Measurements from ENCODE around the gene S100A9. TPM values are rescaled to one million over a fixed set of nuclear protein-coding genes. Genes with fewer than 3 reads are reported as not detected.

The S100A9 gene
- total RNA-seq, 1 experiment from 2014 or later = 559 TPM

- H3K9me2 ChIP-seq (replicated peaks; ENCODE audit: low read length) = no peaks in the 10 kb centered on the region
- H3K79me2 ChIP-seq (ENCODE audit: low read length) = no peaks in the 10 kb centered on the region
- H4K20me1 ChIP-seq (ENCODE audit: low read length) = no peaks in the 10 kb centered on the region
- peaks cover 33% of the 10 kb centered on the region for H3K4me1 ChIP-seq (ENCODE audit: insufficient read depth, low read length)
- no peak overlapping the region for H3K27ac ChIP-seq (ENCODE audit: low read length)
- DNase-seq (no peak), ATAC-seq (no peak)
- no peaks in the 10 kb centered on the region for H3K36me3 ChIP-seq (ENCODE audit: low read depth, low read length)
- intact Hi-C loops (cut with micrococcal nuclease) = no loop called here
- H3F3A ChIP-seq (ENCODE audit: low read length, unreplicated experiment) = peaks cover under 1% of the 10 kb centered on the region
- no peak overlapping the region for H3K4me2 ChIP-seq (ENCODE audit: low read length)
- TF ChIP-seq EZH2phosphoT487 (IDR thresholded peaks at IDR 0.05; ENCODE audit: borderline replicate concordance, low read length) (no peak), CTCF (conservative IDR thresholded peaks at IDR 0.05; ENCODE audit: low read depth, low read length) (no peak)
- BruUV-seq (replicated peaks) = no TSS peak
- H3K4me3 ChIP-seq (ENCODE audit: low read length) = no peak overlapping the region
- H2AFZ ChIP-seq (ENCODE audit: low read length) = no peak overlapping the region
- no peaks in the 10 kb centered on the region for H3K9me3 ChIP-seq (ENCODE audit: low read length)
- H3K9ac ChIP-seq (ENCODE audit: low read length) = no peak overlapping the region
- CTCF ChIA-PET = no interaction called here
- H3K27me3 ChIP-seq (ENCODE audit: low read length) = no peaks in the 10 kb centered on the region
- POLR2A ChIA-PET (ENCODE audit: unreplicated experiment) = interaction anchor here (0.6 kb wide), 2 partner anchors 136 to 173 kb away, joined by 3 read pairs; partner anchors contain the start of gene S100A6
These were observed 4.6 kb downstream of the S100A9 start for GRCh38 chr1:153362187-153362775.

- Histone ChIP-seq H3F3A (ENCODE audit: low read length, unreplicated experiment) (no peaks in the 10 kb centered on the region), H4K20me1 (ENCODE audit: low read length) (no peaks in the 10 kb centered on the region), H3K9me3 (ENCODE audit: low read length) (no peaks in the 10 kb centered on the region), H3K4me3 (ENCODE audit: low read length) (no peak overlapping the region), H3K79me2 (ENCODE audit: low read length) (no peaks in the 10 kb centered on the region), H2AFZ (ENCODE audit: low read length) (no peak overlapping the region), H3K9me2 (replicated peaks; ENCODE audit: low read length) (no peaks in the 10 kb centered on the region), H3K4me2 (ENCODE audit: low read length) (no peak overlapping the region), H3K4me1 (ENCODE audit: insufficient read depth, low read length) (peaks cover 19% of the 10 kb centered on the region), H3K9ac (ENCODE audit: low read length) (no peak overlapping the region), H3K27me3 (ENCODE audit: low read length) (no peaks in the 10 kb centered on the region), H3K36me3 (ENCODE audit: low read depth, low read length) (no peaks in the 10 kb centered on the region), H3K27ac (ENCODE audit: low read length) (no peak overlapping the region)
- ChIA-PET POLR2A (ENCODE audit: unreplicated experiment) (no interaction called here), CTCF (no interaction called here)
- TF ChIP-seq EZH2 (IDR thresholded peaks at IDR 0.05; ENCODE audit: low read length, unreplicated experiment) (no peak), CTCF (conservative IDR thresholded peaks at IDR 0.05; ENCODE audit: low read depth, low read length) (no peak), EZH2phosphoT487 (IDR thresholded peaks at IDR 0.05; ENCODE audit: borderline replicate concordance, low read length) (no peak)
- intact Hi-C loops (cut with micrococcal nuclease) = no loop called here
- DNase-seq (no peak), ATAC-seq (no peak)
- no TSS peak for BruUV-seq (replicated peaks)
These were observed 6.0 kb downstream of the S100A9 start for GRCh38 chr1:153363641-153364040.

- intact Hi-C loops (cut with micrococcal nuclease) = no loop called here
- no peaks in the 10 kb centered on the region for H3K27me3 ChIP-seq (ENCODE audit: low read length)
- POLR2A ChIA-PET (ENCODE audit: unreplicated experiment) = no interaction called here
- TF ChIP-seq EZH2 (IDR thresholded peaks at IDR 0.05; ENCODE audit: low read length, unreplicated experiment) (no peak), EZH2phosphoT487 (IDR thresholded peaks at IDR 0.05; ENCODE audit: borderline replicate concordance, low read length) (no peak), CTCF (conservative IDR thresholded peaks at IDR 0.05; ENCODE audit: low read depth, low read length) (no peak)
- H3K9me2 ChIP-seq (replicated peaks; ENCODE audit: low read length) = no peaks in the 10 kb centered on the region
- no peak overlapping the region for H2AFZ ChIP-seq (ENCODE audit: low read length)
- no peak overlapping the region for H3K4me3 ChIP-seq (ENCODE audit: low read length)
- H3K9me3 ChIP-seq (ENCODE audit: low read length) = no peaks in the 10 kb centered on the region
- H3K36me3 ChIP-seq (ENCODE audit: low read depth, low read length) = no peaks in the 10 kb centered on the region
- no peaks in the 10 kb centered on the region for H3K79me2 ChIP-seq (ENCODE audit: low read length)
- H3K27ac ChIP-seq (ENCODE audit: low read length) = no peak overlapping the region
- DNase-seq (peak; percentile 61), ATAC-seq (no peak)
- no peak overlapping the region for H3K9ac ChIP-seq (ENCODE audit: low read length)
- H4K20me1 ChIP-seq (ENCODE audit: low read length) = no peaks in the 10 kb centered on the region
- H3K4me1 ChIP-seq (ENCODE audit: insufficient read depth, low read length) = peaks cover 18% of the 10 kb centered on the region
- BruUV-seq (replicated peaks) = no TSS peak
- CTCF ChIA-PET = no interaction called here
- no peak overlapping the region for H3K4me2 ChIP-seq (ENCODE audit: low read length)
- H3F3A ChIP-seq (ENCODE audit: low read length, unreplicated experiment) = no peaks in the 10 kb centered on the region
These were observed 6.5 kb downstream of the S100A9 start for GRCh38 chr1:153364156-153364555.
